PC-3 (cell line): Measurements from ENCODE around the gene B4GALT2.

Source experiments
- EZH2 ChIP-seq: fragments of 300-600 bp; sonication (generic); IDR thresholded peaks from one replicate; pipeline ENCODE4 v1.6.1; 2017; ENCODE audit warnings: antibody characterized with exemption, mild to moderate bottlenecking, low read length; ENCODE audit not compliant: unreplicated experiment
- EZH2phosphoT487 ChIP-seq: fragments of 300-600 bp; sonication (generic); IDR thresholded peaks from 2 replicates; pipeline ENCODE4 v1.6.1; 2018; ENCODE audit warnings: mild to moderate bottlenecking, antibody characterized with exemption, low read length, borderline replicate concordance

GRCh38 chr1:43931711-43932660, 47.0 kb upstream of the B4GALT2 start:
- TF ChIP-seq EZH2 = no peak
- TF ChIP-seq EZH2phosphoT487 = no peak
